Stomach (tissue), 4 donors: ENCODE measurements around the gene LMO3.

Experiments used
- EP300 ChIP-seq: sonication (generic); formaldehyde crosslinking; IDR thresholded peaks from one replicate; pipeline ENCODE4 v1.6.1; 2017; ENCODE audit warnings: antibody characterized with exemption
- POLR2A ChIP-seq, 4 donors: fragments of 450-650 bp; IDR thresholded peaks; one replicate each; pipeline ENCODE4 v1.6.1; 2016; ENCODE audit warnings: antibody characterized with exemption in 4 of 4, control low read depth in 2 of 4, mild to moderate bottlenecking in 1 of 4, moderate library complexity in 1 of 4
- POLR2AphosphoS5 ChIP-seq, 3 donors: sonication (generic); formaldehyde crosslinking; IDR thresholded peaks; one replicate each; pipeline ENCODE4 v1.6.1; 2016; ENCODE audit warnings: antibody characterized with exemption in 3 of 3
- TF ChIP-seq, protein P1 (sequence below), 7 experiments: fragments of 450-650 bp in 4 of 7; fragments of 200-600 bp in 3 of 7; sonication (generic) in 3 of 7; IDR thresholded peaks; one replicate each; pipeline ENCODE4 v1.5.1; 2016 to 2019; ENCODE audit warnings: antibody characterized with exemption in 7 of 7, control low read depth in 2 of 7, mild to moderate bottlenecking in 1 of 7

GRCh38 chr12:16562921-16563320 is 43.0 kb downstream of the LMO3 start:
- TF ChIP-seq POLR2A (IDR thresholded peaks at IDR 0.05): no peak
- TF ChIP-seq, protein P1, sequence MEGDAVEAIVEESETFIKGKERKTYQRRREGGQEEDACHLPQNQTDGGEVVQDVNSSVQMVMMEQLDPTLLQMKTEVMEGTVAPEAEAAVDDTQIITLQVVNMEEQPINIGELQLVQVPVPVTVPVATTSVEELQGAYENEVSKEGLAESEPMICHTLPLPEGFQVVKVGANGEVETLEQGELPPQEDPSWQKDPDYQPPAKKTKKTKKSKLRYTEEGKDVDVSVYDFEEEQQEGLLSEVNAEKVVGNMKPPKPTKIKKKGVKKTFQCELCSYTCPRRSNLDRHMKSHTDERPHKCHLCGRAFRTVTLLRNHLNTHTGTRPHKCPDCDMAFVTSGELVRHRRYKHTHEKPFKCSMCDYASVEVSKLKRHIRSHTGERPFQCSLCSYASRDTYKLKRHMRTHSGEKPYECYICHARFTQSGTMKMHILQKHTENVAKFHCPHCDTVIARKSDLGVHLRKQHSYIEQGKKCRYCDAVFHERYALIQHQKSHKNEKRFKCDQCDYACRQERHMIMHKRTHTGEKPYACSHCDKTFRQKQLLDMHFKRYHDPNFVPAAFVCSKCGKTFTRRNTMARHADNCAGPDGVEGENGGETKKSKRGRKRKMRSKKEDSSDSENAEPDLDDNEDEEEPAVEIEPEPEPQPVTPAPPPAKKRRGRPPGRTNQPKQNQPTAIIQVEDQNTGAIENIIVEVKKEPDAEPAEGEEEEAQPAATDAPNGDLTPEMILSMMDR (IDR thresholded peaks at IDR 0.05): no peak
- no peak for TF ChIP-seq EP300
- no peak for TF ChIP-seq POLR2AphosphoS5 (IDR thresholded peaks at IDR 0.05)
